Lung (tissue), 12 donors: ENCODE data around the gene CDKN1C. TPM values are rescaled to one million over a fixed set of nuclear protein-coding genes. Genes with fewer than 3 reads are reported as not detected.

ENCODE experiments used
- ATAC-seq: fragments of 200-7000 bp; cut with Tn5 transposase; one replicate; pipeline ENCODE4 v1.9.1; 2020; ENCODE audit warnings: moderate number of reproducible peaks; ENCODE audit not compliant: insufficient read depth, low FRiP score
- DNase-seq, 3 donors: peaks; one replicate each; pipeline ENCODE4 v3.0.0-alpha.2; 2013 to 2017
- H3K27ac ChIP-seq, 2 donors: one replicate each; pipeline ENCODE4 v1.5.1; 2013; ENCODE audit warnings: mild to moderate bottlenecking in 2 of 2, moderate library complexity in 2 of 2, control low read depth in 1 of 2, inconsistent platforms in 1 of 2, low read depth in 1 of 2, low read length in 1 of 2
- H3K27me3 ChIP-seq, 3 donors: one replicate each; pipeline ENCODE4 v1.5.1; 2013; ENCODE audit warnings: low read length in 2 of 3; ENCODE audit not compliant: control insufficient read depth in 3 of 3, insufficient read depth in 3 of 3
- H3K36me3 ChIP-seq, 4 donors: one replicate each; pipeline ENCODE4 v1.5.1; 2013; ENCODE audit warnings: low read length in 4 of 4, mild to moderate bottlenecking in 1 of 4, moderate library complexity in 1 of 4; ENCODE audit not compliant: control insufficient read depth in 4 of 4, insufficient read depth in 4 of 4
- H3K4me1 ChIP-seq, 5 donors: one replicate each; pipeline ENCODE4 v1.5.1; 2013; ENCODE audit warnings: low read length in 5 of 5, mild to moderate bottlenecking in 2 of 5, moderate library complexity in 1 of 5; ENCODE audit not compliant: control insufficient read depth in 5 of 5, insufficient read depth in 5 of 5
- H3K4me3 ChIP-seq: one replicate; pipeline ENCODE4 v1.5.1; 2013; ENCODE audit warnings: mild to moderate bottlenecking, control low read depth, moderate library complexity
- H3K9ac ChIP-seq, 2 donors: one replicate each; pipeline ENCODE4 v1.5.1; 2013; ENCODE audit warnings: low read length in 2 of 2, control low read depth in 1 of 2; ENCODE audit not compliant: insufficient read depth in 1 of 2
- H3K9me3 ChIP-seq, 4 donors: one replicate each; pipeline ENCODE4 v1.5.1; 2013; ENCODE audit warnings: low read length in 3 of 4, mild to moderate bottlenecking in 1 of 4, moderate library complexity in 1 of 4; ENCODE audit not compliant: control insufficient read depth in 4 of 4, insufficient read depth in 3 of 4
- WGBS, 2 donors: extraction: QIAGEN DNeasy Blood & Tissue Kit; methylation state at CpG; one replicate each; pipeline ENCODE4 v1.1.7; 2013; 5-methylcytosine and 5-hydroxymethylcytosine counted together
- polyA plus RNA-seq, 2 donors: library from polyadenylated mRNA; stranded (reverse); fragments of 200-250 nt; gene quantifications; one replicate each; pipeline ENCODE4 v1.2.1, GENCODE V29; 2013
- total RNA-seq, 2 donors: library from RNA; depleted of rRNA in 1 of 2; stranded (reverse); fragments of >200 nt in 1 of 2; gene quantifications; one replicate each; pipeline ENCODE4 v1.2.1, GENCODE V29; 2014 to 2021
- TF ChIP-seq, protein P1 (sequence below): IDR thresholded peaks from 2 replicates; pipeline ENCODE4 v1.5.1; 2012; ENCODE audit warnings: mild to moderate bottlenecking; ENCODE audit errors: control extremely low read depth, extremely low read depth
- donor health status: control.
- donor health status: control.
- donor health status: Bipolar disorder and iron deficiency.
- donor health status: healthy.
- donor health status: DM: yes; HTN: yes; CAD: no.

CDKN1C gene
- total and polyA plus RNA-seq, 4 donors, result 9.9 to 123 (median 26.8) TPM

DNA sequence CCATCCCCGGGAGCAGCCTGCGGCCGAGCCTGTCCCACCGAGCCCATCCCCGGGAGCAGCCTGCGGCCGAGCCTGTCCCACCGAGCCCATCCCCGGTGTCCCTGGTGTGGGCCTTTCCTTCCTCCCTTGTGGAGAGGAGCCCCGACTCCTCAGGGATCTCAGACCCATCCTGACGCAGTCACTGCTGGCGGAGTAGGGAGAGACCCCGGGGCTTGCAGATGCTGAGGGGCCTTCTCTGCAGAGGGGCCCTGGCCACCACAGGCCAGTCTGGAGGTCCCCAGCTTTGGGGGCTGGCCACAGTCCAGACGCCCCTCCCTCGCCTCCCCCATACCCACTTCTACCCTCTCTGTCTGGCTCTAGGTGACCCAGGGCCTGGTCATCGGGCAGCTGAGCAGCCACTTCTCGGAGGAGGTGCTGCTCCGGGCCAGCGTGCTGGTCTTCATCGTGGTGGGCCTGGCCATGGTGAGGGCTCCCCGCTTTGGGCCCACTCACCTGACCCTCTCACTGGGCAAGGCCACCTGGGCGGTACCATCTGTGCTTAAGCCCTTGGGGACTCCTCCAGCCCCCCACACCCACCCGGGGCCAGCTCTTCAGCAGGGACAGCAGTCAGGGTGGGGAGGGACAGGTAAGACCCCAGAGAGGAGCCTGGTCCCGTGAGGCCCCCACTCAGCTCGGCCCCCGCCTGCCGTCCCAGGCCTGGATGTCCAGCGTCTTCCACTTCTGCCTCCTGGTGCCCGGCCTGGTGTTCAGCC lies 36.3 kb upstream of the CDKN1C start:
- H3K27ac ChIP-seq, result no peak overlapping the region
- H3K9me3 ChIP-seq, result no peaks in the 10 kb centered on the region
- DNase-seq (no peak), ATAC-seq (no peak)
- 91 to 94% methylated on average over 22 to 28 of the region's 29 CpGs for WGBS, 2 donors
- no peaks in the 10 kb centered on the region for H3K36me3 ChIP-seq
- H3K27me3 ChIP-seq, result peaks cover 0 to 2% (median 0%) of the 10 kb centered on the region in 3 donors
- H3K4me1 ChIP-seq, result peaks cover 0 to 3% (median 0%) of the 10 kb centered on the region in 5 donors
- TF ChIP-seq, protein P1, sequence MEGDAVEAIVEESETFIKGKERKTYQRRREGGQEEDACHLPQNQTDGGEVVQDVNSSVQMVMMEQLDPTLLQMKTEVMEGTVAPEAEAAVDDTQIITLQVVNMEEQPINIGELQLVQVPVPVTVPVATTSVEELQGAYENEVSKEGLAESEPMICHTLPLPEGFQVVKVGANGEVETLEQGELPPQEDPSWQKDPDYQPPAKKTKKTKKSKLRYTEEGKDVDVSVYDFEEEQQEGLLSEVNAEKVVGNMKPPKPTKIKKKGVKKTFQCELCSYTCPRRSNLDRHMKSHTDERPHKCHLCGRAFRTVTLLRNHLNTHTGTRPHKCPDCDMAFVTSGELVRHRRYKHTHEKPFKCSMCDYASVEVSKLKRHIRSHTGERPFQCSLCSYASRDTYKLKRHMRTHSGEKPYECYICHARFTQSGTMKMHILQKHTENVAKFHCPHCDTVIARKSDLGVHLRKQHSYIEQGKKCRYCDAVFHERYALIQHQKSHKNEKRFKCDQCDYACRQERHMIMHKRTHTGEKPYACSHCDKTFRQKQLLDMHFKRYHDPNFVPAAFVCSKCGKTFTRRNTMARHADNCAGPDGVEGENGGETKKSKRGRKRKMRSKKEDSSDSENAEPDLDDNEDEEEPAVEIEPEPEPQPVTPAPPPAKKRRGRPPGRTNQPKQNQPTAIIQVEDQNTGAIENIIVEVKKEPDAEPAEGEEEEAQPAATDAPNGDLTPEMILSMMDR, result no peak
- H3K4me3 ChIP-seq, result no peak overlapping the region
- no peak overlapping the region for H3K9ac ChIP-seq

GRCh38 chr11:2921261-2921660 lies 35.7 kb upstream of the CDKN1C start:
- peaks cover 0 to 3% (median 0%) of the 10 kb centered on the region in 5 donors for H3K4me1 ChIP-seq
- no peaks in the 10 kb centered on the region for H3K27me3 ChIP-seq
- no peak overlapping the region for H3K4me3 ChIP-seq
- DNase-seq (no peak), ATAC-seq (no peak)
- WGBS, 2 donors, result 93 to 95% methylated on average over 8 to 13 of the region's 16 CpGs
- H3K27ac ChIP-seq, result no peak overlapping the region
- no peaks in the 10 kb centered on the region for H3K9me3 ChIP-seq
- no peaks in the 10 kb centered on the region for H3K36me3 ChIP-seq
- TF ChIP-seq, protein P1, result no peak
- no peak overlapping the region for H3K9ac ChIP-seq

DNA sequence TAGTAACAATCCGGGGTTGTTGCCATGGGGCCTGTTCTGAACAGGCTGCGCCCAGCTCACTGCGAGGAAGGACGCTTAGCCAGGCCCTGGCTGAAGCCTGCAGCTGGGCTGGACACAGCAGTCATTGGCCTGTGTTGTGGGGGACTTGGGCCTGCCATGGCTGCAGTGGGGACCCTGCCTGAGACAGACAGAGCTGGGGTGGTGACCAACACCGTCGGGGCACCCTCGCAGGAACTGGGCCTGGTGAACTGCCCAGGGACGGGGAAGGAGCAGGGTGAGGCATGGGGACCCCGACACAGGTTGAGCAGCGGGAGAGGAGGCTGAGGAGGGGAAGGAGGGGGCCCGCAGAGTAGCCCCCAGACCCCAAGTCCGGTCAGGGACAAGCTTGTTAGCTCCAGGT lies 34.8 kb upstream of the CDKN1C start:
- Histone ChIP-seq H3K9ac (no peak overlapping the region), H3K27ac (no peak overlapping the region), H3K36me3 (no peaks in the 10 kb centered on the region), H3K4me1 (peaks cover 0 to 4% (median 0%) of the 10 kb centered on the region in 5 donors), H3K4me3 (no peak overlapping the region), H3K27me3 (no peaks in the 10 kb centered on the region), H3K9me3 (no peaks in the 10 kb centered on the region)
- 94 to 97% methylated on average over 12 of the region's 12 CpGs for WGBS, 2 donors
- TF ChIP-seq, protein P1, result no peak
- DNase-seq, result no peak
- no peak for ATAC-seq

- no peak overlapping the region for H3K9ac ChIP-seq
- no peak overlapping the region for H3K27ac ChIP-seq
- peaks cover 0 to 9% (median 0%) of the 10 kb centered on the region in 5 donors for H3K4me1 ChIP-seq
- no peaks in the 10 kb centered on the region for H3K36me3 ChIP-seq
- no peaks in the 10 kb centered on the region for H3K9me3 ChIP-seq
- no peaks in the 10 kb centered on the region for H3K27me3 ChIP-seq
- DNase-seq (no peak), ATAC-seq (no peak)
- TF ChIP-seq, protein P1, result no peak
- WGBS, 2 donors, result 94 to 95% methylated on average over 13 of the region's 13 CpGs
- H3K4me3 ChIP-seq, result no peak overlapping the region
Measured at GRCh38 chr11:2919837-2920236, 34.3 kb upstream of the CDKN1C start.
